Neural progenitor cell (in vitro differentiated cells): Measurements from ENCODE around the gene ARHGEF4. TPM values are rescaled to one million over a fixed set of nuclear protein-coding genes. Genes with fewer than 3 reads are reported as not detected.

Experiments
- DNase-seq: peaks from one replicate; pipeline ENCODE4 v3.0.0-alpha.2; 2016; ENCODE audit warnings: low spot score
- H2AFZ ChIP-seq: fragments of 200-600 bp; sonication (generic); replicated peaks from 2 replicates; pipeline ENCODE4 v1.6.1; 2016; ENCODE audit warnings: antibody characterized with exemption
- H3F3A ChIP-seq: fragments of 200-600 bp; sonication (generic); 2 replicates; pipeline ENCODE4 v1.6.1; 2016; ENCODE audit warnings: antibody characterized with exemption, low read depth
- H3K27ac ChIP-seq: fragments of 200-600 bp; sonication (generic); 2 replicates; pipeline ENCODE4 v1.5.1; 2016; ENCODE audit warnings: mild to moderate bottlenecking
- H3K27me3 ChIP-seq: fragments of 200-600 bp; sonication (generic); 2 replicates; pipeline ENCODE4 v1.6.1; 2016; ENCODE audit warnings: mild to moderate bottlenecking, moderate library complexity
- H3K36me3 ChIP-seq: fragments of 200-600 bp; sonication (generic); 2 replicates; pipeline ENCODE4 v1.5.1; 2016
- H3K4me1 ChIP-seq: fragments of 200-600 bp; sonication (generic); 2 replicates; pipeline ENCODE4 v1.6.1; 2016; ENCODE audit warnings: mixed run types
- H3K4me2 ChIP-seq: fragments of 200-600 bp; sonication (generic); 2 replicates; pipeline ENCODE4 v1.6.1; 2016
- H3K4me3 ChIP-seq: fragments of 200-600 bp; sonication (generic); 2 replicates; pipeline ENCODE4 v1.5.1; 2016
- H3K79me2 ChIP-seq: fragments of 200-600 bp; sonication (generic); 2 replicates; pipeline ENCODE4 v1.6.1; 2016; ENCODE audit warnings: low read depth
- H3K9ac ChIP-seq: fragments of 200-600 bp; sonication (generic); 2 replicates; pipeline ENCODE4 v1.6.1; 2016
- H3K9me3 ChIP-seq: fragments of 200-600 bp; sonication (generic); 2 replicates; pipeline ENCODE4 v1.5.1; 2016; ENCODE audit warnings: low read depth
- H4K20me1 ChIP-seq: fragments of 200-600 bp; sonication (generic); 2 replicates; pipeline ENCODE4 v1.6.1; 2016; ENCODE audit warnings: low read depth
- H3K27ac Mint-ChIP-seq: 3 replicates; pipeline ENCODE4 v1.8.0; 2021; ENCODE audit warnings: mixed read lengths
- H3K27me3 Mint-ChIP-seq: 2 replicates; pipeline ENCODE4 v1.8.0; 2022; ENCODE audit warnings: low read depth, mild to moderate bottlenecking, inconsistent platforms, moderate library complexity, mixed read lengths; ENCODE audit not compliant: insufficient read depth
- H3K36me3 Mint-ChIP-seq: 3 replicates; pipeline ENCODE4 v1.8.0; 2021; ENCODE audit warnings: mixed read lengths
- H3K4me1 Mint-ChIP-seq: 3 replicates; pipeline ENCODE4 v1.8.0; 2021; ENCODE audit warnings: mixed read lengths
- H3K4me3 Mint-ChIP-seq: 3 replicates; pipeline ENCODE4 v1.8.0; 2021; ENCODE audit warnings: mild to moderate bottlenecking, moderate library complexity, mixed read lengths
- H3K9me3 Mint-ChIP-seq: 3 replicates; pipeline ENCODE4 v1.8.0; 2020; ENCODE audit warnings: mixed read lengths
- EZH2 ChIP-seq: fragments of 200-600 bp; sonication (generic); IDR thresholded peaks from 2 replicates; pipeline ENCODE4 v1.6.1; 2017; ENCODE audit warnings: antibody characterized with exemption, mild to moderate bottlenecking, moderate library complexity
- EZH2phosphoT487 ChIP-seq: fragments of 200-600 bp; sonication (generic); IDR thresholded peaks from 2 replicates; pipeline ENCODE4 v1.6.1; 2017; ENCODE audit warnings: antibody characterized with exemption
- total RNA-seq: library from RNA; depleted of rRNA; stranded (reverse); fragments of >200 nt; gene quantifications from 2 replicates; pipeline ENCODE4 v1.2.3, GENCODE V29; 2015; ENCODE audit warnings: low replicate concordance
- TF ChIP-seq, protein P1 (sequence below): fragments of 200-600 bp; sonication (generic); IDR thresholded peaks from 2 replicates; pipeline ENCODE4 v1.5.1; 2017; ENCODE audit warnings: antibody characterized with exemption, mild to moderate bottlenecking

Gene ARHGEF4
- total RNA-seq, 1 donor from 2014 or later: 22.8 TPM

DNA sequence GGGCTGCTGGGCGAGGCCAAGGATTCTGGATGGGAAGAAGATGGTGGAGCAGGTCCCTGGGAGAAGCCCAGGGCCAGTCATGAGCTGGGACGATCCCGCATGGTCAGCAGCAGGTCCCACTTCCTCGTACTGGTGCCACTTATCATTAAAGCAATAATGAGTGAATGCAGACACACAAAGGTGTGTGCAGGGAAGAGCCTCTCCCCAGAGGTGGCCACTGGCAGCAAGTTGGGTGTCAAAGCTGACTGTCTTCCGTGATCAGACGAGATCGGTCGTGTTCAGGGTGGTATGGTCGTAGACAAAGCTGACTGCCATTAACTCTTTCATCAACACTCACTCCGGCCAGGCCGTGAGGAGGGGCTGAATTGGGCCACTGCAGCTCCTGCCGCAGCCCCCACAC lies 10.3 kb upstream of the ARHGEF4 start:
- peak overlapping the region; percentile 76 for H3K27ac Mint-ChIP-seq
- H3F3A ChIP-seq: peaks cover 20% of the 10 kb centered on the region
- H3K4me1 Mint-ChIP-seq: peaks cover 68% of the 10 kb centered on the region
- H3K79me2 ChIP-seq: no peaks in the 10 kb centered on the region
- no peaks in the 10 kb centered on the region for H3K27me3 ChIP-seq
- no peaks in the 10 kb centered on the region for H3K36me3 ChIP-seq
- no peak overlapping the region for H3K4me3 Mint-ChIP-seq
- H4K20me1 ChIP-seq: no peaks in the 10 kb centered on the region
- peaks cover 42% of the 10 kb centered on the region for H3K4me1 ChIP-seq
- H3K4me3 ChIP-seq: no peak overlapping the region
- no peaks in the 10 kb centered on the region for H3K9me3 ChIP-seq
- TF ChIP-seq, protein P1, sequence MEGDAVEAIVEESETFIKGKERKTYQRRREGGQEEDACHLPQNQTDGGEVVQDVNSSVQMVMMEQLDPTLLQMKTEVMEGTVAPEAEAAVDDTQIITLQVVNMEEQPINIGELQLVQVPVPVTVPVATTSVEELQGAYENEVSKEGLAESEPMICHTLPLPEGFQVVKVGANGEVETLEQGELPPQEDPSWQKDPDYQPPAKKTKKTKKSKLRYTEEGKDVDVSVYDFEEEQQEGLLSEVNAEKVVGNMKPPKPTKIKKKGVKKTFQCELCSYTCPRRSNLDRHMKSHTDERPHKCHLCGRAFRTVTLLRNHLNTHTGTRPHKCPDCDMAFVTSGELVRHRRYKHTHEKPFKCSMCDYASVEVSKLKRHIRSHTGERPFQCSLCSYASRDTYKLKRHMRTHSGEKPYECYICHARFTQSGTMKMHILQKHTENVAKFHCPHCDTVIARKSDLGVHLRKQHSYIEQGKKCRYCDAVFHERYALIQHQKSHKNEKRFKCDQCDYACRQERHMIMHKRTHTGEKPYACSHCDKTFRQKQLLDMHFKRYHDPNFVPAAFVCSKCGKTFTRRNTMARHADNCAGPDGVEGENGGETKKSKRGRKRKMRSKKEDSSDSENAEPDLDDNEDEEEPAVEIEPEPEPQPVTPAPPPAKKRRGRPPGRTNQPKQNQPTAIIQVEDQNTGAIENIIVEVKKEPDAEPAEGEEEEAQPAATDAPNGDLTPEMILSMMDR: no peak
- TF ChIP-seq EZH2 (no peak), EZH2phosphoT487 (no peak)
- no peaks in the 10 kb centered on the region for H3K9me3 Mint-ChIP-seq
- DNase-seq: no peak
- no peak overlapping the region for H3K4me2 ChIP-seq
- H3K27ac ChIP-seq: no peak overlapping the region
- H3K9ac ChIP-seq: no peak overlapping the region
- H2AFZ ChIP-seq: no peak overlapping the region
- H3K36me3 Mint-ChIP-seq: no peaks in the 10 kb centered on the region
- H3K27me3 Mint-ChIP-seq: peaks cover 3% of the 10 kb centered on the region

DNA sequence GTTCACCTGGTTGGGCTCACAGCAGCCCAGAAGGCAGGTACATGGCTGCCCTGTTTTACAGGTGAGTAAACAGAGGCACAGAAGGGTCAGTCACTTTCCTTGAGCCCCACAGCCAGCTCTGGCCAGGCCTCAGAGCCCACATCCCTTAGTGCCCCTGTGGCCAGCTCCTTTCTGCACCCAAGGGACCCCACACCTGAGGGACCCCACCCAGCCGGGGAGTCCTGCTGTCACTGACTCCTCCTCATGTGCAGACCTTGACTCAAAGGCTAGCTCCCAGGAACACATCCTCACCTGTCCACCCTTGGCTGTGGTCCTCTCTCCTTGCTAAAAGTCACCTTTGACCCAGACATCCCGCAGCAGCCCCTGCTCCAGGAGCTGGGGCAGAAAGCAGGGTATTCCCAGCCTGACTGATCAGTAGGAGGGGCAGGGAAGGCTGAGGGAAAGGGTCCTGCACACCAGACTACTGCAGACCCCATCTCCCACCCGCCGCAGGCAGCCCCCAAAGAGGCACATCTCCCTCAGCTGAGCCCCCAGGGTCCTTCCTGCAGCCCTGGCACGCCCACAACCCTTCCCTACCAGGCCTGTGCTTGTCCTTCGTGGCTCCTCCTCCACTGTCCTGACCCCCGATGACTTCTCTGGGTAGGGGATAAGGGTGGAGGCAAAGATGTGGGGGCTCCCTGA lies 9.8 kb upstream of the ARHGEF4 start:
- Mint-ChIP-seq H3K4me3 (peak overlapping the region; percentile 46), H3K36me3 (no peaks in the 10 kb centered on the region), H3K27me3 (peaks cover 5% of the 10 kb centered on the region), H3K9me3 (no peaks in the 10 kb centered on the region), H3K4me1 (peaks cover 64% of the 10 kb centered on the region), H3K27ac (peak overlapping the region; percentile 93)
- Histone ChIP-seq H3K9me3 (no peaks in the 10 kb centered on the region), H3K4me2 (peak overlapping the region; percentile 30), H3K27ac (peak overlapping the region; percentile 70), H3F3A (peaks cover 20% of the 10 kb centered on the region), H3K4me1 (peaks cover 42% of the 10 kb centered on the region), H2AFZ (peak overlapping the region; percentile 4), H3K79me2 (no peaks in the 10 kb centered on the region), H4K20me1 (no peaks in the 10 kb centered on the region), H3K4me3 (no peak overlapping the region), H3K9ac (no peak overlapping the region), H3K36me3 (no peaks in the 10 kb centered on the region), H3K27me3 (no peaks in the 10 kb centered on the region)
- DNase-seq: no peak
- TF ChIP-seq EZH2: no peak
- TF ChIP-seq EZH2phosphoT487: no peak
- TF ChIP-seq, protein P1: no peak

DNA sequence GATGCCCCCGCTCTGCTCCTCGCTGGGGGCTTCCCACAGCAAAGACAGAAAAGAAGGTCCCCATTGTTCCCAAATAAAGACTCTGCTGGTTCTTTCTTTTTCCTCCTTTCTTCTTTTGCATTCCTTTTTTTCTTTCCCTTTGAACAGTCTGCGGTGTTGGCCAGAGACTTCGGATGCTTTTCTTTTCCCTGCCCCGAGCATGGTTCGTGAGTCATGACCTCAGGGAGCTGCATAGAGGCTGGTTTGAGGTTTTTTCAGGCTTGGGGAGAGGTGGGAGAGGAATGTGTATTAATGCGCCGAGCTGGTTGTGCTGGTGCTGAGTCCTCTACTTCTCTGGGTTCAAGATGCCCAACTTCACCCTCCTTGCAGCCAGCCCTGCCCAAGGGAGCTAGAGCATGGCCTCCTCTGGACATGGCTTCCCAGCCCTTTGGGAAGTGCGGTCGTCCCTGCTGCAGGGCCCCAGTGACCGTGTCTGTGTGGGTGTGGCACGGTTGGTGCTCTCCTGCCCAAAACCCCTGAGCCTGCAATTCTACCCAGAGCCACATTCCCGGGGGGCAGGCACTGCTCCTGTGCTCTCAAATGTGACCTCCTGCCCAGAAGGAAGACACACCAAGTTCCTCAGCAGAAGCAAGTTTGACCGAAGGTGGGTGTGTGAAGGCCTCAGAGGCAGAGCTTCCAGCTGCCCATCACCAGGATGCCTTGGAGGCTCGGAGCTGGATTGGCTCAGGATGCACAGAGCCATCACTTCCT lies 9.0 kb upstream of the ARHGEF4 start:
- H3K36me3 Mint-ChIP-seq: no peaks in the 10 kb centered on the region
- no peaks in the 10 kb centered on the region for H3K9me3 ChIP-seq
- H3K4me1 ChIP-seq: peaks cover 42% of the 10 kb centered on the region
- H3K27me3 Mint-ChIP-seq: peaks cover 7% of the 10 kb centered on the region
- H3K4me1 Mint-ChIP-seq: peaks cover 70% of the 10 kb centered on the region
- peak overlapping the region; percentile 93 for H3K27ac Mint-ChIP-seq
- H3K9ac ChIP-seq: no peak overlapping the region
- no peaks in the 10 kb centered on the region for H3K9me3 Mint-ChIP-seq
- H3K4me3 ChIP-seq: no peak overlapping the region
- TF ChIP-seq, protein P1: no peak
- TF ChIP-seq EZH2phosphoT487 (no peak), EZH2 (no peak)
- H3K36me3 ChIP-seq: no peaks in the 10 kb centered on the region
- peak overlapping the region; percentile 30 for H3K4me2 ChIP-seq
- peak overlapping the region; percentile 4 for H2AFZ ChIP-seq
- peak overlapping the region; percentile 46 for H3K4me3 Mint-ChIP-seq
- H3K27me3 ChIP-seq: no peaks in the 10 kb centered on the region
- H4K20me1 ChIP-seq: no peaks in the 10 kb centered on the region
- DNase-seq: peak; percentile 59
- H3K79me2 ChIP-seq: no peaks in the 10 kb centered on the region
- H3K27ac ChIP-seq: peak overlapping the region; percentile 70
- H3F3A ChIP-seq: peaks cover 20% of the 10 kb centered on the region
